Astrocyte (in vitro differentiated cells and primary cell): ENCODE data around the gene AP3S1.

Source experiments
- CTCF ChIP-seq: IDR thresholded peaks from 2 replicates; pipeline ENCODE4 v1.5.1; 2011; ENCODE audit warnings: low read depth, mild to moderate bottlenecking, inconsistent platforms, low read length, moderate library complexity; ENCODE audit not compliant: insufficient read depth
- EZH2 ChIP-seq: IDR thresholded peaks from 2 replicates; pipeline ENCODE4 v1.6.1; 2012; ENCODE audit warnings: mild to moderate bottlenecking, low read length, inconsistent platforms; ENCODE audit not compliant: insufficient read depth

- peak; percentile 60 for TF ChIP-seq CTCF
- TF ChIP-seq EZH2, result no peak
Observed at GRCh38 chr5:115838885-115839518, 2.7 kb upstream of the AP3S1 start.
